DND-41 (cell line): ENCODE results near the gene TCF7L2.

Experiments
- ATAC-seq: fragments of 200-7000 bp; cut with Tn5 transposase; 3 replicates; pipeline ENCODE4 v1.9.1; 2021; ENCODE audit warnings: low read depth; ENCODE audit not compliant: insufficient read depth
- DNase-seq: peaks from one replicate; pipeline ENCODE4 v3.0.0-alpha.2; 2020
- H2AFZ ChIP-seq: 2 replicates; pipeline ENCODE4 v1.6.0; 2012; ENCODE audit warnings: low read depth, low read length
- H3K27ac ChIP-seq: 2 replicates; pipeline ENCODE4 v1.5.1; 2012; ENCODE audit warnings: low read length, inconsistent platforms
- H3K27me3 ChIP-seq: fragments of 200-600 bp; sonication (generic); 2 replicates; pipeline ENCODE4 v1.6.0; 2012; ENCODE audit warnings: low read length, mild to moderate bottlenecking, inconsistent platforms; ENCODE audit not compliant: insufficient read depth, poor library complexity
- H3K36me3 ChIP-seq: 2 replicates; pipeline ENCODE4 v1.5.1; 2012; ENCODE audit warnings: low read length, inconsistent platforms; ENCODE audit not compliant: insufficient read depth
- H3K4me1 ChIP-seq: 2 replicates; pipeline ENCODE4 v1.5.1; 2012; ENCODE audit warnings: mild to moderate bottlenecking, low read length; ENCODE audit not compliant: insufficient read depth
- H3K4me2 ChIP-seq: 2 replicates; pipeline ENCODE4 v1.6.0; 2012; ENCODE audit warnings: mild to moderate bottlenecking, moderate library complexity, low read length, inconsistent platforms; ENCODE audit not compliant: insufficient read depth
- H3K4me3 ChIP-seq, 2 experiments: fragments of 200-600 bp in 1 of 2; shearing (Covaris generic) in 1 of 2; 2 replicates each; pipeline ENCODE4 v1.5.1; 2012 to 2016; ENCODE audit warnings: inconsistent platforms in 2 of 2, low read length in 2 of 2, mild to moderate bottlenecking in 2 of 2, low read depth in 1 of 2, moderate library complexity in 1 of 2
- H3K79me2 ChIP-seq: 2 replicates; pipeline ENCODE4 v1.6.0; 2012; ENCODE audit warnings: low read length, inconsistent platforms; ENCODE audit not compliant: insufficient read depth
- H3K9ac ChIP-seq: 2 replicates; pipeline ENCODE4 v1.6.0; 2012; ENCODE audit warnings: low read depth, mild to moderate bottlenecking, inconsistent platforms, low read length, moderate library complexity
- H3K9me3 ChIP-seq: 2 replicates; pipeline ENCODE4 v1.5.1; 2012; ENCODE audit warnings: low read length, moderate library complexity, mild to moderate bottlenecking, inconsistent platforms; ENCODE audit not compliant: insufficient read depth, severe bottlenecking
- H4K20me1 ChIP-seq: 2 replicates; pipeline ENCODE4 v1.6.0; 2012; ENCODE audit warnings: low read length; ENCODE audit not compliant: insufficient read depth
- EZH2 ChIP-seq: IDR thresholded peaks from 3 replicates; pipeline ENCODE4 v1.6.1; 2012; ENCODE audit warnings: borderline replicate concordance, low read depth, mild to moderate bottlenecking, moderate library complexity, low read length, inconsistent platforms; ENCODE audit not compliant: severe bottlenecking
- TF ChIP-seq, protein P1 (sequence below): IDR thresholded peaks from 2 replicates; pipeline ENCODE4 v1.5.1; 2012; ENCODE audit warnings: borderline replicate concordance, low read length, moderate library complexity, mild to moderate bottlenecking; ENCODE audit not compliant: poor library complexity, severe bottlenecking; ENCODE audit errors: extremely low read depth

Gene TCF7L2

GRCh38 chr10:113045147-113046055 is 95.4 kb downstream of the TCF7L2 start:
- peaks cover 19% of the 10 kb centered on the region for H4K20me1 ChIP-seq
- H3K79me2 ChIP-seq, result peaks cover 27% of the 10 kb centered on the region
- no peak overlapping the region for H3K27ac ChIP-seq
- H2AFZ ChIP-seq, result no peak overlapping the region
- H3K27me3 ChIP-seq, result no peaks in the 10 kb centered on the region
- TF ChIP-seq, protein P1, sequence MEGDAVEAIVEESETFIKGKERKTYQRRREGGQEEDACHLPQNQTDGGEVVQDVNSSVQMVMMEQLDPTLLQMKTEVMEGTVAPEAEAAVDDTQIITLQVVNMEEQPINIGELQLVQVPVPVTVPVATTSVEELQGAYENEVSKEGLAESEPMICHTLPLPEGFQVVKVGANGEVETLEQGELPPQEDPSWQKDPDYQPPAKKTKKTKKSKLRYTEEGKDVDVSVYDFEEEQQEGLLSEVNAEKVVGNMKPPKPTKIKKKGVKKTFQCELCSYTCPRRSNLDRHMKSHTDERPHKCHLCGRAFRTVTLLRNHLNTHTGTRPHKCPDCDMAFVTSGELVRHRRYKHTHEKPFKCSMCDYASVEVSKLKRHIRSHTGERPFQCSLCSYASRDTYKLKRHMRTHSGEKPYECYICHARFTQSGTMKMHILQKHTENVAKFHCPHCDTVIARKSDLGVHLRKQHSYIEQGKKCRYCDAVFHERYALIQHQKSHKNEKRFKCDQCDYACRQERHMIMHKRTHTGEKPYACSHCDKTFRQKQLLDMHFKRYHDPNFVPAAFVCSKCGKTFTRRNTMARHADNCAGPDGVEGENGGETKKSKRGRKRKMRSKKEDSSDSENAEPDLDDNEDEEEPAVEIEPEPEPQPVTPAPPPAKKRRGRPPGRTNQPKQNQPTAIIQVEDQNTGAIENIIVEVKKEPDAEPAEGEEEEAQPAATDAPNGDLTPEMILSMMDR, result no peak
- TF ChIP-seq EZH2, result no peak
- H3K36me3 ChIP-seq, result peaks cover 19% of the 10 kb centered on the region
- no peak overlapping the region for H3K4me2 ChIP-seq
- no peak for DNase-seq
- H3K9me3 ChIP-seq, result no peaks in the 10 kb centered on the region
- ATAC-seq, result no peak
- peaks cover 23% of the 10 kb centered on the region for H3K4me1 ChIP-seq
- no peak overlapping the region for H3K4me3 ChIP-seq
- no peak overlapping the region for H3K9ac ChIP-seq

GRCh38 chr10:113047151-113047550 is 97.1 kb downstream of the TCF7L2 start:
- Histone ChIP-seq H3K4me2 (no peak overlapping the region), H3K9ac (no peak overlapping the region), H3K36me3 (peaks cover 7% of the 10 kb centered on the region), H3K27me3 (no peaks in the 10 kb centered on the region), H3K4me1 (peaks cover 37% of the 10 kb centered on the region), H3K27ac (no peak overlapping the region), H3K4me3 (no peak overlapping the region), H4K20me1 (peaks cover 19% of the 10 kb centered on the region), H2AFZ (no peak overlapping the region), H3K79me2 (peaks cover 37% of the 10 kb centered on the region), H3K9me3 (no peaks in the 10 kb centered on the region)
- no peak for TF ChIP-seq EZH2
- TF ChIP-seq, protein P1, result no peak
- DNase-seq, result no peak
- no peak for ATAC-seq

GRCh38 chr10:113047605-113047962 is 97.5 kb downstream of the TCF7L2 start:
- DNase-seq (no peak), ATAC-seq (no peak)
- no peak overlapping the region for H2AFZ ChIP-seq
- H3K79me2 ChIP-seq, result peaks cover 42% of the 10 kb centered on the region
- no peak overlapping the region for H3K9ac ChIP-seq
- H3K9me3 ChIP-seq, result no peaks in the 10 kb centered on the region
- peaks cover 2% of the 10 kb centered on the region; the same call in 1 of the 2 replicates for H3K36me3 ChIP-seq
- H3K27me3 ChIP-seq, result no peaks in the 10 kb centered on the region
- H3K27ac ChIP-seq, result no peak overlapping the region
- H3K4me1 ChIP-seq, result peaks cover 37% of the 10 kb centered on the region
- peaks cover 15% of the 10 kb centered on the region for H4K20me1 ChIP-seq
- no peak overlapping the region for H3K4me2 ChIP-seq
- TF ChIP-seq EZH2, result no peak
- TF ChIP-seq, protein P1, result no peak
- H3K4me3 ChIP-seq, result no peak overlapping the region
